ENCODE measurements around the gene OPN4. TPM values are rescaled to one million over a fixed set of nuclear protein-coding genes. Genes with fewer than 3 reads are reported as not detected.

The OPN4 gene
- total and polyA plus RNA-seq, 9 donors = 0.08 TPM; not detected in 8

GRCh38 chr10:86632009-86632800, 22.1 kb upstream of the OPN4 start:
- intact Hi-C loops (cut with DNase I) = no loop called here
- TF ChIP-seq EP300 (IDR thresholded peaks at IDR 0.05) (no peak), POLR2A (IDR thresholded peaks at IDR 0.05) (no peak)
- TF ChIP-seq, protein P1, sequence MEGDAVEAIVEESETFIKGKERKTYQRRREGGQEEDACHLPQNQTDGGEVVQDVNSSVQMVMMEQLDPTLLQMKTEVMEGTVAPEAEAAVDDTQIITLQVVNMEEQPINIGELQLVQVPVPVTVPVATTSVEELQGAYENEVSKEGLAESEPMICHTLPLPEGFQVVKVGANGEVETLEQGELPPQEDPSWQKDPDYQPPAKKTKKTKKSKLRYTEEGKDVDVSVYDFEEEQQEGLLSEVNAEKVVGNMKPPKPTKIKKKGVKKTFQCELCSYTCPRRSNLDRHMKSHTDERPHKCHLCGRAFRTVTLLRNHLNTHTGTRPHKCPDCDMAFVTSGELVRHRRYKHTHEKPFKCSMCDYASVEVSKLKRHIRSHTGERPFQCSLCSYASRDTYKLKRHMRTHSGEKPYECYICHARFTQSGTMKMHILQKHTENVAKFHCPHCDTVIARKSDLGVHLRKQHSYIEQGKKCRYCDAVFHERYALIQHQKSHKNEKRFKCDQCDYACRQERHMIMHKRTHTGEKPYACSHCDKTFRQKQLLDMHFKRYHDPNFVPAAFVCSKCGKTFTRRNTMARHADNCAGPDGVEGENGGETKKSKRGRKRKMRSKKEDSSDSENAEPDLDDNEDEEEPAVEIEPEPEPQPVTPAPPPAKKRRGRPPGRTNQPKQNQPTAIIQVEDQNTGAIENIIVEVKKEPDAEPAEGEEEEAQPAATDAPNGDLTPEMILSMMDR (IDR thresholded peaks at IDR 0.05) = no peak
- Histone ChIP-seq H3K4me1 (ENCODE audit: insufficient read depth) (peaks cover 3% of the 10 kb centered on the region), H3K9me3 (no peaks in the 10 kb centered on the region), H3K4me3 (peak overlapping the region; percentile 20), H3K36me3 (no peaks in the 10 kb centered on the region), H3K27me3 (no peaks in the 10 kb centered on the region), H3K27ac (no peak overlapping the region)
- peak in 2 of 5 donors; percentile 44 to 57 for DNase-seq
- WGBS, 3 donors = 8 to 26% (median 9%) methylated on average over 8 to 49 of the region's 49 CpGs

GRCh38 chr10:86632951-86633350, 21.4 kb upstream of the OPN4 start:
- Histone ChIP-seq H3K9me3 (no peaks in the 10 kb centered on the region), H3K4me1 (ENCODE audit: insufficient read depth) (peaks cover 3% of the 10 kb centered on the region), H3K36me3 (no peaks in the 10 kb centered on the region), H3K27ac (no peak overlapping the region), H3K4me3 (no peak overlapping the region), H3K27me3 (no peaks in the 10 kb centered on the region)
- intact Hi-C loops (cut with DNase I) = no loop called here
- WGBS, 3 donors = 18 to 40% (median 28%) methylated on average over 5 of the region's 5 CpGs
- TF ChIP-seq, protein P1 (IDR thresholded peaks at IDR 0.05) = no peak
- TF ChIP-seq EP300 (IDR thresholded peaks at IDR 0.05) (no peak), POLR2A (IDR thresholded peaks at IDR 0.05) (no peak)
- DNase-seq = no peak

DNA sequence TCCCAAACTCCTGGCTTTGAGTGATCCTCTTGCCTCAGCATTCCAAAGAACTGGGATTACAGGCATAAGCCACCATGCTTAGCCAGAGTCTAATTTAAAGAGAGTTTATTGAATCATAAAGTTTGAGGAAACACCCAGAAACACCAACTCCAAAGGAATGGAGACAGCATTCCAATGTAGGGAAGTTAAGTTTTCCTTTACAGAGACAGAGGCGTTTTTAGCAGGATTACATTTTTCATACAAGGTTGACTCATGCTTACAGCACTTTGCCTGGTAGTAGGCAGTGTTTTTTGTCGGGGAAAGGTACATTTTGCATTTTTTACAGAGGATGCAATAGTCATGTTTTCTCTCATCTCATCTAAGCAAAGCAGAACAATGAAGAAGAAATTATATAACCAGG, 18.9 kb upstream of the OPN4 start:
- no peak overlapping the region for H3K27ac ChIP-seq
- WGBS, 3 donors = 25 to 34% (median 31%) methylated on average over 2 of the region's 2 CpGs
- H3K4me1 ChIP-seq (ENCODE audit: insufficient read depth) = peaks cover 3% of the 10 kb centered on the region
- H3K27me3 ChIP-seq = no peaks in the 10 kb centered on the region
- no peaks in the 10 kb centered on the region for H3K9me3 ChIP-seq
- H3K4me3 ChIP-seq = no peak overlapping the region
- TF ChIP-seq POLR2A (IDR thresholded peaks at IDR 0.05) (no peak), EP300 (IDR thresholded peaks at IDR 0.05) (no peak)
- TF ChIP-seq, protein P1 (IDR thresholded peaks at IDR 0.05) = no peak
- intact Hi-C loops (cut with DNase I) = no loop called here
- DNase-seq = no peak
- H3K36me3 ChIP-seq = no peaks in the 10 kb centered on the region

GRCh38 chr10:86636311-86636710, 18.0 kb upstream of the OPN4 start:
- 83 to 84% (median 83%) methylated on average over 2 of the region's 2 CpGs for WGBS, 3 donors
- Histone ChIP-seq H3K36me3 (no peaks in the 10 kb centered on the region), H3K9me3 (no peaks in the 10 kb centered on the region), H3K4me1 (ENCODE audit: insufficient read depth) (peaks cover 3% of the 10 kb centered on the region), H3K4me3 (no peak overlapping the region), H3K27me3 (no peaks in the 10 kb centered on the region), H3K27ac (no peak overlapping the region)
- intact Hi-C loops (cut with DNase I) = no loop called here
- TF ChIP-seq EP300 (IDR thresholded peaks at IDR 0.05) (no peak), POLR2A (IDR thresholded peaks at IDR 0.05) (no peak)
- TF ChIP-seq, protein P1 (IDR thresholded peaks at IDR 0.05) = no peak
- DNase-seq = no peak

Data from ovary (tissue), 9 donors.